Keratinocyte (primary cell): ENCODE measurements around the gene ENTPD5. TPM values are rescaled to one million over a fixed set of nuclear protein-coding genes. Genes with fewer than 3 reads are reported as not detected.
"Not testable (repeated sequence)": the region's sequence is repeated elsewhere in the genome, so short reads cannot be mapped to it uniquely, and the experiment has no call there.

ENCODE experiments used
- DNase-seq: peaks from one replicate; pipeline ENCODE4 v3.0.0-alpha.2; 2011; ENCODE audit warnings: low read depth, missing footprints, low spot score
- FAIRE-seq: peaks from 2 replicates; lab custom pipeline; 2011; peaks lifted over from hg19 to GRCh38; lab: Jason Lieb, UNC
- H2AFZ ChIP-seq: 2 replicates; pipeline ENCODE4 v1.6.0; 2012; ENCODE audit warnings: low read length, control low read depth, inconsistent platforms; ENCODE audit not compliant: control insufficient read depth
- H3K27ac ChIP-seq: 2 replicates; pipeline ENCODE4 v1.5.1; 2011; ENCODE audit warnings: low read length; ENCODE audit not compliant: control insufficient read depth, insufficient read depth
- H3K27me3 ChIP-seq: 3 replicates; pipeline ENCODE4 v1.6.0; 2011; ENCODE audit warnings: low read length; ENCODE audit not compliant: control insufficient read depth, insufficient read depth; ENCODE audit errors: extremely low read depth
- H3K36me3 ChIP-seq, 2 experiments: 2 replicates in 1 of 2; 3 replicates in 1 of 2; pipeline ENCODE4 v1.5.1; 2011; ENCODE audit warnings: low read length in 2 of 2, mild to moderate bottlenecking in 1 of 2; ENCODE audit not compliant: control insufficient read depth in 2 of 2, insufficient read depth in 2 of 2; ENCODE audit errors: extremely low read depth in 1 of 2
- H3K4me1 ChIP-seq: 3 replicates; pipeline ENCODE4 v1.5.1; 2011; ENCODE audit warnings: low read length; ENCODE audit not compliant: control insufficient read depth, insufficient read depth; ENCODE audit errors: extremely low read depth
- H3K4me2 ChIP-seq: 3 replicates; pipeline ENCODE4 v1.6.0; 2011; ENCODE audit warnings: low read depth, low read length; ENCODE audit not compliant: control insufficient read depth, insufficient read depth; ENCODE audit errors: extremely low read depth
- H3K4me3 ChIP-seq, 3 experiments: fragments of 200-600 bp in 1 of 3; sonication (generic) in 1 of 3; 2 replicates in 2 of 3; 3 replicates in 1 of 3; pipeline ENCODE4 v1.5.1; 2011 to 2016; ENCODE audit warnings: low read length in 3 of 3, mild to moderate bottlenecking in 3 of 3, control low read depth in 2 of 3, inconsistent platforms in 1 of 3, low read depth in 1 of 3, mixed read lengths in 1 of 3, mixed run types in 1 of 3, moderate library complexity in 1 of 3; ENCODE audit not compliant: control insufficient read depth in 2 of 3, insufficient read depth in 2 of 3; ENCODE audit errors: extremely low read depth in 1 of 3
- H3K79me2 ChIP-seq: 2 replicates; pipeline ENCODE4 v1.6.0; 2012; ENCODE audit warnings: low read length; ENCODE audit not compliant: control insufficient read depth, insufficient read depth
- H3K9ac ChIP-seq: 3 replicates; pipeline ENCODE4 v1.6.0; 2011; ENCODE audit warnings: low read length; ENCODE audit not compliant: control insufficient read depth, insufficient read depth; ENCODE audit errors: extremely low read depth
- H3K9me1 ChIP-seq: 3 replicates; pipeline ENCODE4 v1.6.0; 2011; ENCODE audit warnings: low read length; ENCODE audit not compliant: control insufficient read depth, insufficient read depth; ENCODE audit errors: extremely low read depth
- H3K9me3 ChIP-seq: 2 replicates; pipeline ENCODE4 v1.5.1; 2012; ENCODE audit warnings: low read depth, low read length; ENCODE audit not compliant: control insufficient read depth
- H4K20me1 ChIP-seq: 3 replicates; pipeline ENCODE4 v1.6.0; 2011; ENCODE audit warnings: low read length; ENCODE audit not compliant: control insufficient read depth, insufficient read depth; ENCODE audit errors: extremely low read depth
- EZH2 ChIP-seq: IDR thresholded peaks from one replicate; pipeline ENCODE4 v1.6.1; 2012; ENCODE audit warnings: inconsistent platforms, mild to moderate bottlenecking, low read length, moderate library complexity
- dilution Hi-C: fragments of 300-500 bp; cut with MboI; formaldehyde crosslinking; loops from one replicate; pipeline ENCODE4 v1.7.0; 2020; ENCODE audit warnings: low sequenced_read_pairs; ENCODE audit not compliant: extremely low pct_ligation_motif_present
- polyA plus RNA-seq, 5 experiments: library from polyadenylated mRNA; depleted of rRNA in 3 of 5; stranded (reverse) in 3 of 5; stranded (forward) in 1 of 5; unstranded in 1 of 5; fragments of >200 nt; gene quantifications; 1 replicate in 1 of 5; 2 replicates in 3 of 5; 3 replicates in 1 of 5; pipeline versions ENCODE4 v1.2.1 to v1.2.3, GENCODE V29; 2011 to 2012; ENCODE audit warnings: missing spikeins in 2 of 5, low read depth in 1 of 5, low replicate concordance in 1 of 5
- TF ChIP-seq, protein P1 (sequence below), 3 experiments: IDR thresholded peaks in 1 of 3; conservative IDR thresholded peaks in 1 of 3; optimal IDR thresholded peaks in 1 of 3; 2 replicates in 2 of 3; 3 replicates in 1 of 3; pipeline versions ENCODE3 to v1.5.1; 2011; ENCODE audit warnings: low read length in 3 of 3, mild to moderate bottlenecking in 3 of 3, moderate library complexity in 2 of 3, control low read depth in 1 of 3, inconsistent platforms in 1 of 3; ENCODE audit not compliant: insufficient read depth in 2 of 3; ENCODE audit errors: extremely low read depth in 1 of 3

ENTPD5 gene
- polyA plus RNA-seq, 1 donor (not counting 4 experiments of a cell fraction or from before 2014, with no cell fraction given): 10.5 TPM

DNA sequence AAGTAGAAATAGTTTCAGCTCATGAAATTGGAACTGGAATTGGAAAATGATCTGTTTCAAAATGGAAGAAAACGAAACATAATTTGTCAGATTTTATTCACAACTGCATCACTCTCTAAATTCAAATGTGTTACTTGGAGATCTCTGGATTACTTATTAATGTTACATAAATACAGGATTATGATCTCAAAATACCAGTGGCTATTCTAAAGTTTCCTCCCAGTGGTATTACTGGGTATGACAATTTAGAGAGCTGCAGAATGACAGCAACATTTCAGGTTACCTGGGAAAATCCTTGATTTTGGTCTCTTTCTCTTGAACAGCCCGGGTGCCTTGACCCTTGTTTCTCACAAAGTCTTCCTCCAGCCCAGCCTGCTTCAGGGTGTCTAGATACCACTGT lies 83.4 kb downstream of the ENTPD5 start:
- no peak for FAIRE-seq
- Histone ChIP-seq H3K9me1 (no peaks in the 10 kb centered on the region), H3K27me3 (no peaks in the 10 kb centered on the region), H3K4me3 (no peak overlapping the region), H3K27ac (no peak overlapping the region), H3K4me1 (no peaks in the 10 kb centered on the region), H4K20me1 (no peaks in the 10 kb centered on the region), H3K36me3 (peaks cover 11 to 18% of the 10 kb centered on the region in 2 experiments), H3K79me2 (no peaks in the 10 kb centered on the region), H2AFZ (no peak overlapping the region), H3K9me3 (no peaks in the 10 kb centered on the region), H3K9ac (no peak overlapping the region), H3K4me2 (no peak overlapping the region)
- TF ChIP-seq, protein P1, sequence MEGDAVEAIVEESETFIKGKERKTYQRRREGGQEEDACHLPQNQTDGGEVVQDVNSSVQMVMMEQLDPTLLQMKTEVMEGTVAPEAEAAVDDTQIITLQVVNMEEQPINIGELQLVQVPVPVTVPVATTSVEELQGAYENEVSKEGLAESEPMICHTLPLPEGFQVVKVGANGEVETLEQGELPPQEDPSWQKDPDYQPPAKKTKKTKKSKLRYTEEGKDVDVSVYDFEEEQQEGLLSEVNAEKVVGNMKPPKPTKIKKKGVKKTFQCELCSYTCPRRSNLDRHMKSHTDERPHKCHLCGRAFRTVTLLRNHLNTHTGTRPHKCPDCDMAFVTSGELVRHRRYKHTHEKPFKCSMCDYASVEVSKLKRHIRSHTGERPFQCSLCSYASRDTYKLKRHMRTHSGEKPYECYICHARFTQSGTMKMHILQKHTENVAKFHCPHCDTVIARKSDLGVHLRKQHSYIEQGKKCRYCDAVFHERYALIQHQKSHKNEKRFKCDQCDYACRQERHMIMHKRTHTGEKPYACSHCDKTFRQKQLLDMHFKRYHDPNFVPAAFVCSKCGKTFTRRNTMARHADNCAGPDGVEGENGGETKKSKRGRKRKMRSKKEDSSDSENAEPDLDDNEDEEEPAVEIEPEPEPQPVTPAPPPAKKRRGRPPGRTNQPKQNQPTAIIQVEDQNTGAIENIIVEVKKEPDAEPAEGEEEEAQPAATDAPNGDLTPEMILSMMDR (optimal IDR thresholded peaks at IDR 0.05 in 1 of 3, IDR thresholded peaks at IDR 0.05 in 1 of 3, conservative IDR thresholded peaks at IDR 0.05 in 1 of 3; ENCODE audit: extremely low read depth in 1 of 3, insufficient read depth in 2 of 3, low read length in 3 of 3): peak in 1 of 3 experiments; percentile 27
- TF ChIP-seq EZH2: no peak
- DNase-seq: no peak
- dilution Hi-C loops: no loop called here

DNA sequence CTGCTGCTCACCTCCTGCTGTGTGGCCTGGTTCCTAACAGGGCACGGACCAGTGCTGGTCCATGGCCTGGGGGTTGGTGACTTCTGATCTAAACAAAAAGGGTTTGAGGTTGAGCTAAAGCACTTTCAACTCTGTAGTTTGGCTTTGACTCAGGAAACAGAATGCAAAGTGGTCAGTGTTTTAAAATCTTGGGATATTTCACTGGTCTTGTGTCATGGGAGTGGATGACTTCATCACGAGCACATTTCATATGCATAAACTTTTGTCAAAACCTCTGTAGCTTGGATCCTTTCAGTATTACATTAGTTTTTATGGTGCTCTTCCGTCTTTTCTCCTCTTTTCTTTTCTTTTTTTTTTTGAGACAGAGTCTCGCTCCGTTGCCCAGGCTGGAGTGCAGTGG lies 94.8 kb downstream of the ENTPD5 start:
- Histone ChIP-seq H4K20me1 (peaks cover 6% of the 10 kb centered on the region), H3K9me3 (no peaks in the 10 kb centered on the region), H3K9me1 (no peaks in the 10 kb centered on the region), H2AFZ (no peak overlapping the region), H3K27me3 (no peaks in the 10 kb centered on the region), H3K4me2 (no peak overlapping the region), H3K9ac (no peak overlapping the region), H3K4me3 (no peak overlapping the region), H3K27ac (no peak overlapping the region), H3K79me2 (peaks cover 4% of the 10 kb centered on the region), H3K36me3 (peaks cover 23 to 48% of the 10 kb centered on the region in 2 experiments), H3K4me1 (no peaks in the 10 kb centered on the region)
- no peak for FAIRE-seq
- DNase-seq: no peak
- dilution Hi-C loops: no loop called here
- no peak for TF ChIP-seq EZH2
- TF ChIP-seq, protein P1 (optimal IDR thresholded peaks at IDR 0.05 in 1 of 3, IDR thresholded peaks at IDR 0.05 in 1 of 3, conservative IDR thresholded peaks at IDR 0.05 in 1 of 3; ENCODE audit: extremely low read depth in 1 of 3, insufficient read depth in 2 of 3, low read length in 3 of 3): no peak

DNA sequence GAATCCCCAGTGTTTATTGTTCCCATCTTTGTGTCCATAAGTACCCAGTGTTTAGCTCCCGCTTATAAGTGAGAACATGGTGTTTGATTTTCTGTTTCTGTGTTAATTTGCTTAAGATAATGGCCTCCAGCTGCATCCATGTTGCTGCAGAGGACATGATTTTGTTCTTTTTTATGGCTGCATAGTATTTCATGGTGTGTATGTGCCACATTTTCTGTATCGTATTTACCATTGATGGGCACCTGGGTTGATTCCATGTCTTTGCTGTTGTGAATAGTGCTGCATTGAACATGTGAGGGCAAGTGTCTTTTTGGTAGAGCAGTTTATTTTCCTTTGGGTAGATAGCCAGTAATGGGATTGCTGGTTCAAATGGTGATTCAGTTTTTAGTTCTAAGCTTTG lies 99.6 kb downstream of the ENTPD5 start:
- H3K9me3 ChIP-seq, H3K27me3 ChIP-seq, DNase-seq, H3K9me1 ChIP-seq, H3K4me3 ChIP-seq, H3K4me1 ChIP-seq, H3K4me2 ChIP-seq, H4K20me1 ChIP-seq, H2AFZ ChIP-seq, dilution Hi-C loops, FAIRE-seq, H3K9ac ChIP-seq, H3K27ac ChIP-seq: not testable (repeated sequence)
- Histone ChIP-seq H3K79me2 (peaks cover 20% of the 10 kb centered on the region), H3K36me3 (peaks cover 26 to 46% of the 10 kb centered on the region in 2 experiments)
